IPS-18c (cell line): ENCODE data around the gene MRPS9.

Source experiments
- H3K4me3 ChIP-seq: 2 replicates; pipeline ENCODE4 v1.7.0; 2013; ENCODE audit warnings: low read depth, mild to moderate bottlenecking, low read length, moderate library complexity; ENCODE audit not compliant: insufficient read depth
- H3K9me3 ChIP-seq: one replicate; pipeline ENCODE4 v1.6.1; 2013; ENCODE audit warnings: mild to moderate bottlenecking, low read length, moderate library complexity; ENCODE audit not compliant: control insufficient read depth, insufficient read depth

MRPS9 gene

GRCh38 chr2:105110295-105110829, 72.5 kb downstream of the MRPS9 start:
- no peaks in the 10 kb centered on the region for H3K9me3 ChIP-seq
- H3K4me3 ChIP-seq: no peak overlapping the region

DNA sequence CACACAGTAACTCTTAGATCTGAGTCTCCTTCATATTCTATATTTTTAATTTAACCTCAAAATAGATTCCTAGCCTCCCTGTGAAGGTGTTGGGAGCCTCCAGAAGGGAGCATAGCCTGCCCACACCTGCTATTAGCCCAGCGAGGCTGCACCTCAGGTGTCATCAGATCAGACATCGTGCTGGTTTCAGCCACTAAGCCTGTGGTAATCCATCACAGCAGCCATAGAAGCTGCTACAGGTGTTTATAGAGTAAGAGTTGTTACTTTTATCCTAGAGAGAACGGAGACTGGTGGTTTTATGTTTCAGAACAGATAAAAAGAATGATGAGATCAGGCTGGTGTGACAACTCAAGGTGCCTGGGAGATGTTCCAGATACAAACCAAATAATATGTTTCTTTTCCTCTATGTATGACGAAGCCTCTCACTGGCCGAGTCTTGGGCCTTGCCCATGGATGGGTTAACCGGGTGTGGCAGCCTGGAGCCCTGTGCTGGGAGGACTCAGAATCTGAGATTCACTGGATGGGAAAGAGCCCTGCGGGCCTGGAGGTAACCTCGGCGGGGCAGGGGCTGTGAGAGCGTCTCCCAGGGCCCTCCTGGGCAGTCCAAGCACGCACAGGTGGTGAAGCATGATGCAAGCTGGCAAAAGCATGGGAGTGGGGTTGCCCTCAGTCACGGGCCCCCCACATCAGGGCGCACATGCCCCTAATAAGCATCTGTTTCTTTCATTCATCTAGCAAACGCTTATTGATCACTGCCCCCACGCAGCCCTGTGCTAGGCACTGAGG, 73.7 kb downstream of the MRPS9 start:
- Histone ChIP-seq H3K9me3 (no peaks in the 10 kb centered on the region), H3K4me3 (no peak overlapping the region)

DNA sequence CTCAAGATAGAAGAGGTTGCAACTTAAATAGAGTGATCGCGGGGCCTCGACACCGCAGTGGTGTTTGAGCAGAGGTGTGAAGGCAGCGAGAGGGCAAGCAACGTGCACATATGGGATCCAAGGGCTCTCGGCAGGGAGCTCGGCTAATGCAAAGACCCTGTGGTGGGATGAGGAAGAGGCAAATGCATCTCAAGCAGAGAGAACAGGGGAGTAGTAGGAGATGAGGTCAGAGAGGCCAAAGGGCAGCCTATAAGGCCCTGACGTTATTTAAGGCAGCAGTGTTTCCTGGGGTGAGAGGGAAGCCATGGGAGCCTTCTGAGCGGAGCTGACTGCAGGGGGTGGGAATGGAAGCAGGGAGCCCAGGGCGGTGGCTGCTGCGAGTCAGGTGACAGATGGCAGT, 74.5 kb downstream of the MRPS9 start:
- no peaks in the 10 kb centered on the region for H3K9me3 ChIP-seq
- no peak overlapping the region for H3K4me3 ChIP-seq

DNA sequence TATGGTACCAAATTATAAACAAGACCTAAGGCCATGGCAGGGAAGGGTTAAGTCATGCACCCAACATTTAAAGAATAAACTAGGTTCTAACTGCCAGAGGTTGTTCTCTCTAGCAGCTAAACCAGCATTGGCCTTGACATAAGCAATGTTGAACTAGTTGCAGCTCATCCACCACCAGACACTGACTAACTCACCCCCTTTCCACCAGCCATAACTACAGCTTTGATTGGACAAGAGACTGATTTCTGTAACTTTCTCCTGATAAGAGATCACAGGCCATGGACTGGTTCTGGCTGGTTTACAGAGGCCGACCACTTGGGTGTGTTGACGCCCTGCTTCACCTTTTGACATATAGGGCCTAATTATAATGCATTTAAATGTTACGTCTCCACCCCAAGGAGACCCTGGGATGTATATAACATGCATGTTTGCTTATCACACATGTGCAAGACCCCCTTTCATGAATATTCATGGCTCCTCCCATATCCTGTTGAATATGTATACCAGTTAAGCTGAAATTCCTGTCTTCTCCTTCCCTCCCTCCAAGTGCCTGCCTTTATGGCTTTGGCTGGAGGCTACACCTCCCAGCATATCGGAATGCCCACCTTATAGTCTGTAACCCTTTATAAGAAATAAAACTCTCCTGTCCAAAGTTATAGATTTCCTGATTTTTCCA, 75.9 kb downstream of the MRPS9 start:
- Histone ChIP-seq H3K9me3 (no peaks in the 10 kb centered on the region), H3K4me3 (no peak overlapping the region)

GRCh38 chr2:105114551-105114950, 76.7 kb downstream of the MRPS9 start:
- Histone ChIP-seq H3K9me3 (no peaks in the 10 kb centered on the region), H3K4me3 (no peak overlapping the region)

DNA sequence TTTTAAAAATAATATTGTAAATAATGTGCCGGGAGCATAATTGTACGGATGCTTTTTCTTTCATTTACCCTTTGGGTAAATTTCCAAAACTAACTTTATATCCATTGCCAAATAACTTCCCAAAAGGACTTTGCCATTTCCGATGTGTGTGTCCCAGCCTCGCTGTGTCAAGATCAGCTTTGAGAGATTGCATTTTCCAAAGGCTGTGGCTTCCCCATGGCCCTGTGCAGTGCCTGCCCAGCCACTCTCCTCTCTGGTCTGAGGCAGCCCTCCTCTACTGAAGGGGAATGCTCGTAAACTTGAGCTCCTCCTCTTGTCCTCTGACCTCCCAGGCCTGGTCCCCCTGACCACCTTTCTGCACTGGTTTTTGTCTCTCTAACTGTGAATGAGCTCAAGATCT, 78.5 kb downstream of the MRPS9 start:
- Histone ChIP-seq H3K9me3 (no peaks in the 10 kb centered on the region), H3K4me3 (no peak overlapping the region)

- H3K4me3 ChIP-seq: no peak overlapping the region
- H3K9me3 ChIP-seq: no peaks in the 10 kb centered on the region
Observed at GRCh38 chr2:105117565-105117964, 79.7 kb downstream of the MRPS9 start.

DNA sequence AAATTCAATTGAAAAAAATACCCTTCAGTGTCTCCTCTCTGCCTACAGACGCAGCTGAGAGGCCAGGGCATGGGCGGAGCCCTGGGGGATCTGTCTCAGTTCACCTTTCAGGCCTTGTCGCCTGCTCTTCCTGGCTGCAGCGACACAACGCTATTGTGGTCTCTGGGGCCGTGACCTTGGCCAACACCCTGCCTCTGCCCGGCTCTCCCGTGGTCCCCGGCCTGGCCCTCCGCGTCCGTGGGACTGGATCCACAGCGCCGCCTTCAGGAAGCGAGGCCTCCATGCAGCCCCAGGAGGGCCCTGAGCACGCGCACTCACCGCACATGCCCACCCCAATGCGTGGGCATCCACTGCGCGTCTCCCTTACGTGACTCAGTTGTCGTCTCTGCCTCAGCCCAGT, 81.1 kb downstream of the MRPS9 start:
- peak overlapping the region; percentile 28; the same call in 1 of the 2 replicates for H3K4me3 ChIP-seq
- no peaks in the 10 kb centered on the region for H3K9me3 ChIP-seq

GRCh38 chr2:105121434-105121833, 83.6 kb downstream of the MRPS9 start:
- Histone ChIP-seq H3K9me3 (no peaks in the 10 kb centered on the region), H3K4me3 (no peak overlapping the region)

DNA sequence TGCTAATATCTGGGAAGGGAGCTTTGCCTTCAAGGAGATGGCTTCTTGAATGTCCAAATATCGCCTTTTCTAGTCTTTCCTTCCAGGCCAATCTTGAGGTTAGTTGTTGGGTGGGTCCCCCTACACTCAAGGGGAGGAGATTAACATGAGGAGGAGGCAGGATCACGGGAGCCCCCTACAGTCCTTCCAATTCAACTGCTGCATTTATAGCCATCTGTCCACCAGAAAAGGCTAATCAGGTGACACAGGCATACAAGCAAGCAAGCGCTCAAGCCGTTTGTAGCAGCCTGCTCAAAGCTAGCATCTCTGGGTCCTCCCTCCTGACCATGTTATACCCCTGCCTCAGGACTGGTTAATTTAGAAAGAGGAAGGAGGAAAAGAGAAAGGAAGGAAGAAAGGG, 87.6 kb downstream of the MRPS9 start:
- H3K9me3 ChIP-seq: no peaks in the 10 kb centered on the region

GRCh38 chr2:105125920-105126319, 88.1 kb downstream of the MRPS9 start:
- no peak overlapping the region for H3K4me3 ChIP-seq

More for the DNA sequence above, 87.6 kb downstream of the MRPS9 start:
- H3K4me3 ChIP-seq: no peak overlapping the region; the same call in 1 of the 2 replicates

GRCh38 chr2:105126336-105126735, 88.5 kb downstream of the MRPS9 start:
- Histone ChIP-seq H3K4me3 (no peak overlapping the region), H3K9me3 (no peaks in the 10 kb centered on the region)

More at GRCh38 chr2:105125920-105126319, 88.1 kb downstream of the MRPS9 start:
- no peaks in the 10 kb centered on the region for H3K9me3 ChIP-seq

GRCh38 chr2:105127289-105127915, 89.5 kb downstream of the MRPS9 start:
- no peaks in the 10 kb centered on the region for H3K9me3 ChIP-seq

DNA sequence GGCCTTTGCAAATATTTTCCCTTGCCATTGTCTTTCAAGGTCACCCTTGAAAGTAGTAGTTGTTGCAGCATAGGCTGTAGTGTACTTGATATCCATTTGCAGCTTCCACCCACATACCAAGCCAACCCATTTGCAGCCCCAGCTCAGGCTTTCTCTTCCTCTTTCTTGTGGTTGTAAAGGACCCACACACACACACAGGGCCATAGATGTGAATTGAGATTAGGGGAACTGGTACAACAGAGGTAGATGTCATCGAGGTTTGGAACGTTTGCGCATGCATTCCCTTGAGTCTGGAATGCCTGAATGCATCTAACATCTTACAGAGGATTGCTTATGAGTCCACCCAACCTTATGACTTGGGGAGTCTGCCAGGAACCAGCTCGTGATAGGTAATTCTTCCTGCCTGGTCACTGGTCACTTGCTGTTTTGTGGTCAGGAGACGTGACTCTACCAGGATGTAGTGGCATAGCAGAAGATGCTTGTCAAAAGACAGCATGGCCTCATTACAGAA, 91.9 kb downstream of the MRPS9 start:
- H3K4me3 ChIP-seq: no peak overlapping the region
- no peaks in the 10 kb centered on the region for H3K9me3 ChIP-seq

More at GRCh38 chr2:105127289-105127915, 89.5 kb downstream of the MRPS9 start:
- H3K4me3 ChIP-seq: no peak overlapping the region

DNA sequence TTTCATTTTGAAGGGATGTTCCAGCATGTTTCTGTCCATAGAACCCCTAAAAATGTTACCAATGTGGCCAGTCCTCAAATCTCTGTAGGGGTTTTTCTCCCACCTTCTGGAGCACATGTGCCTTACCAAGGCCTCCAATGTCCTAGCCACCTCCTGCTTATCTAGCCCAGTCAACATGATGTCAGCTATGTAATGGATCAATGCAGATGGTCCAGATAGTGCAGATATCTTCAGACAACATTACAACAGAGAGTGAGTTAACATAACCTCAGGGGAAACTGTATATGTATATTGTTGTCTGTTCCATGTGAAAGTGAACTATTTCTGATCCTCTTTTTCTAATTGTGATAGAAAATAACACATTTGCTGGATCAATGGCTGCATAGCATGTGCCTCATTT, 92.7 kb downstream of the MRPS9 start:
- H3K9me3 ChIP-seq: no peaks in the 10 kb centered on the region
- H3K4me3 ChIP-seq: no peak overlapping the region

GRCh38 chr2:105134081-105134480, 96.2 kb downstream of the MRPS9 start:
- Histone ChIP-seq H3K9me3 (no peaks in the 10 kb centered on the region), H3K4me3 (no peak overlapping the region)

DNA sequence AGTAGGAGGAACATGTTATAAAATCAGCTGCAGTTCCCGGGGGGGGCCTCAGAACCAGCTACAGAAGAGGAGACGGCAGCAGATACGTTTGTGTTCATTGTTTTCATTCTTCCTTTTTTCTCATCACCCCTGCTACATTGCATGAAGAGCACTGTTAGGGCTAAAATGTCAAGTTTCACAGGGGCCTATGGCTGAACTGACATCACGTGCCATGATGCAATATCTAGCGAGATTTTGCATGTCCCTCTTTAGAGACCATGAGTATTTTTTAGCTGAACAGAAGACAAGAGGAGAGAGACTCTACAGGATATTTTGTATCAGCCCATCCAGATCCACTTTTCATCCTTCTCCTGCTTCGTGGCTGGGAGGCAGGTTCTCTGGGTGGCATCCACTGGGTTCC, 97.6 kb downstream of the MRPS9 start:
- Histone ChIP-seq H3K4me3 (no peak overlapping the region), H3K9me3 (no peaks in the 10 kb centered on the region)

DNA sequence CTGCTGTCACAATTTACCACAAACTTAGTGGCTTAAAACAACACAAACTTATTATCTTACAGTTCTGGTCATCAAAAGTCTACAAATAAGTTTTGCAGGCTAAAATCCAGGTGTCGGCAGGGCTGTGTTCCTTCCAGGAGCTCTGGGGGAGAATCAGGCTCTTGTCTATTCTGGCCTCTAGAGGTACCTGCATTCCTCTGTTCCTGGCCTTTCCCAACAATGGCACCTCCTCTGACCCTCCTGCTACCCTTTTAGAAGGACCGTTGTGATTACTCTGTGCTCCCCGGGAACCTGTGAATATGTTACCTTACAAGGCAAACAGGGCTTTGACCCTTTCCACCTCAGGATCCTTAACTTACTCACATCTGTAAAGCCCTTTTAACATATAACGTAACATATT, 98.5 kb downstream of the MRPS9 start:
- no peak overlapping the region for H3K4me3 ChIP-seq

More for the DNA sequence above, 98.5 kb downstream of the MRPS9 start:
- H3K9me3 ChIP-seq: no peaks in the 10 kb centered on the region
